HG02610 (cell line): ENCODE data around the gene TMEM52.

Source experiments
- ATAC-seq: cut with Tn5 transposase; IDR thresholded peaks from one replicate; pipeline ENCODE4 v1.9.1; 2021; ENCODE audit warnings: mild to moderate bottlenecking, moderate library complexity; ENCODE audit not compliant: unreplicated experiment

The TMEM52 gene

GRCh38 chr1:1916851-1917251 is 2.2 kb downstream of the TMEM52 start:
- ATAC-seq = no peak

GRCh38 chr1:1915911-1916840 is 2.9 kb downstream of the TMEM52 start:
- ATAC-seq = no peak

- no peak for ATAC-seq
Measured at GRCh38 chr1:1914971-1915692, 3.9 kb downstream of the TMEM52 start, which contains the start of gene CALML6. TSS of gene CALML6 (plus strand) at chr1:1915260. CDS start at chr1:1915281, 21 bp downstream.

GRCh38 chr1:1914101-1914970 is 4.7 kb downstream of the TMEM52 start:
- no peak for ATAC-seq

- ATAC-seq = no peak
Measured at GRCh38 chr1:1911350-1912041, 7.6 kb downstream of the TMEM52 start.

- no peak for ATAC-seq
Measured at GRCh38 chr1:1910651-1911331, 8.3 kb downstream of the TMEM52 start.

GRCh38 chr1:1910033-1910465 is 9.0 kb downstream of the TMEM52 start:
- no peak for ATAC-seq

- ATAC-seq = peak; percentile 8
Measured at GRCh38 chr1:1908506-1908791, 10.6 kb downstream of the TMEM52 start.

GRCh38 chr1:1907098-1907736 is 11.9 kb downstream of the TMEM52 start:
- no peak for ATAC-seq

- no peak for ATAC-seq
Measured at GRCh38 chr1:1906185-1907097, 12.6 kb downstream of the TMEM52 start.

- no peak for ATAC-seq
Measured at GRCh38 chr1:1903224-1903623, 15.9 kb downstream of the TMEM52 start.

GRCh38 chr1:1901641-1902294 is 17.3 kb downstream of the TMEM52 start:
- ATAC-seq = no peak

- no peak for ATAC-seq
Measured at GRCh38 chr1:1900883-1901640, 18.0 kb downstream of the TMEM52 start.

- ATAC-seq = no peak
Measured at GRCh38 chr1:1899967-1900327, 19.1 kb downstream of the TMEM52 start.

- no peak for ATAC-seq
Measured at GRCh38 chr1:1899266-1899966, 19.7 kb downstream of the TMEM52 start.

GRCh38 chr1:1898246-1898933 is 20.7 kb downstream of the TMEM52 start:
- ATAC-seq = no peak
